SK-N-SH treated with all-trans-retinoic acid at 6 μM for 48 hours (cell line): Measurements from ENCODE around the gene EXD3.
A peak's percentile ranks its signal among the peaks of the same experiment; 100 is the strongest.

Experiments
- ATAC-seq: fragments of 200-7000 bp; cut with Tn5 transposase; 3 replicates; pipeline ENCODE4 v1.9.1; 2020; ENCODE audit warnings: mild to moderate bottlenecking, moderate library complexity
- ARNTL ChIP-seq: fragments of 450-650 bp; formaldehyde crosslinking; IDR thresholded peaks from 2 replicates; pipeline ENCODE4 v1.5.0; 2020; ENCODE audit warnings: low read depth, mild to moderate bottlenecking, moderate library complexity, borderline replicate concordance
- BACH2 ChIP-seq: fragments of 250-450 bp; sonication (Bioruptor Pico); IDR thresholded peaks from 2 replicates; pipeline ENCODE4 v1.9.0; 2021; ENCODE audit warnings: mild to moderate bottlenecking, borderline replicate concordance
- CREB5 ChIP-seq: fragments of 250-450 bp; sonication (Bioruptor Pico); IDR thresholded peaks from 2 replicates; pipeline ENCODE4 v1.5.1; 2020; ENCODE audit warnings: low read depth, mild to moderate bottlenecking, moderate library complexity
- CSDC2 ChIP-seq: fragments of 250-450 bp; sonication (Bioruptor Pico); IDR thresholded peaks from 2 replicates; pipeline ENCODE4 v1.5.0; 2020; ENCODE audit warnings: mild to moderate bottlenecking, moderate library complexity
- ESRRG ChIP-seq: fragments of 250-450 bp; sonication (Bioruptor Pico); IDR thresholded peaks from 2 replicates; pipeline ENCODE4 v1.6.1; 2021; ENCODE audit warnings: mild to moderate bottlenecking
- GLIS3 ChIP-seq: fragments of 250-450 bp; sonication (Bioruptor Pico); IDR thresholded peaks from 2 replicates; pipeline ENCODE4 v1.5.0; 2020; ENCODE audit warnings: mild to moderate bottlenecking, moderate library complexity
- ISL1 ChIP-seq: fragments of 250-450 bp; sonication (Bioruptor Pico); IDR thresholded peaks from 2 replicates; pipeline ENCODE4 v2.1.2; 2022; ENCODE audit warnings: mild to moderate bottlenecking, moderate library complexity
- OSR1 ChIP-seq: fragments of 250-450 bp; sonication (Bioruptor Pico); IDR thresholded peaks from 2 replicates; pipeline ENCODE4 v1.8.0; 2022; ENCODE audit warnings: moderate library complexity, mild to moderate bottlenecking, inconsistent platforms
- PATZ1 ChIP-seq: fragments of 250-450 bp; sonication (Bioruptor Pico); IDR thresholded peaks from 2 replicates; pipeline ENCODE4 v1.8.0; 2020; ENCODE audit warnings: mild to moderate bottlenecking, moderate library complexity, borderline replicate concordance
- PPARA ChIP-seq: fragments of 250-450 bp; sonication (Bioruptor Pico); IDR thresholded peaks from 2 replicates; pipeline ENCODE4 v1.5.0; 2020; ENCODE audit warnings: mild to moderate bottlenecking, borderline replicate concordance
- SNAI2 ChIP-seq: fragments of 250-450 bp; sonication (Bioruptor Pico); IDR thresholded peaks from 2 replicates; pipeline ENCODE4 v1.5.0; 2020; ENCODE audit warnings: mild to moderate bottlenecking, moderate library complexity
- TCF4 ChIP-seq: fragments of 250-450 bp; sonication (Bioruptor Pico); IDR thresholded peaks from 2 replicates; pipeline ENCODE4 v1.8.0; 2021; ENCODE audit warnings: mild to moderate bottlenecking, moderate library complexity, borderline replicate concordance
- TOX ChIP-seq: fragments of 250-450 bp; sonication (Bioruptor Pico); IDR thresholded peaks from 2 replicates; pipeline ENCODE4 v1.8.0; 2021; ENCODE audit warnings: mild to moderate bottlenecking, moderate library complexity, borderline replicate concordance
- TSHZ2 ChIP-seq: fragments of 250-450 bp; sonication (Bioruptor Pico); IDR thresholded peaks from 2 replicates; pipeline ENCODE4 v1.5.0; 2020; ENCODE audit warnings: mild to moderate bottlenecking, moderate library complexity
- ZC3H10 ChIP-seq: fragments of 250-450 bp; sonication (Bioruptor Pico); IDR thresholded peaks from 2 replicates; pipeline ENCODE4 v1.5.1; 2021; ENCODE audit warnings: mild to moderate bottlenecking, moderate library complexity
- ZFP3 ChIP-seq: fragments of 250-450 bp; sonication (Bioruptor Pico); IDR thresholded peaks from 2 replicates; pipeline ENCODE4 v1.5.0; 2020; ENCODE audit warnings: mild to moderate bottlenecking, moderate library complexity
- ZFP30 ChIP-seq: fragments of 450-650 bp; formaldehyde crosslinking; IDR thresholded peaks from 2 replicates; pipeline ENCODE4 v1.5.0; 2022; ENCODE audit warnings: mild to moderate bottlenecking, moderate library complexity
- ZNF565 ChIP-seq: fragments of 450-650 bp; formaldehyde crosslinking; conservative IDR thresholded peaks from 2 replicates; pipeline ENCODE4 v1.5.0; 2020; ENCODE audit warnings: low read depth, mild to moderate bottlenecking, moderate library complexity
- ZNF70 ChIP-seq: fragments of 450-650 bp; formaldehyde crosslinking; IDR thresholded peaks from 2 replicates; pipeline ENCODE4 v1.5.0; 2020; ENCODE audit warnings: mild to moderate bottlenecking, moderate library complexity
- ZNF8 ChIP-seq: fragments of 450-650 bp; formaldehyde crosslinking; IDR thresholded peaks from 2 replicates; pipeline ENCODE4 v1.5.0; 2020; ENCODE audit warnings: mild to moderate bottlenecking, moderate library complexity
- TF ChIP-seq, protein P1 (sequence below): fragments of 250-450 bp; sonication (Bioruptor Pico); IDR thresholded peaks from 2 replicates; pipeline ENCODE4 v1.8.0; 2021; ENCODE audit warnings: low read depth, mild to moderate bottlenecking, moderate library complexity, borderline replicate concordance

Gene EXD3

GRCh38 chr9:137303151-137303892 lies 119.6 kb downstream of the EXD3 start:
- ATAC-seq, result no peak
- TF ChIP-seq ZNF565 (CRISPR knock-in tag) (no peak), TOX (no peak), ESRRG (CRISPR knock-in tag) (no peak), OSR1 (CRISPR knock-in tag) (no peak), ZC3H10 (CRISPR knock-in tag) (no peak), PATZ1 (CRISPR knock-in tag) (no peak), ZNF70 (CRISPR knock-in tag) (no peak), SNAI2 (CRISPR knock-in tag) (no peak), ISL1 (CRISPR knock-in tag) (no peak), CREB5 (CRISPR knock-in tag) (no peak), GLIS3 (CRISPR knock-in tag) (no peak), PPARA (CRISPR knock-in tag) (no peak), ZFP3 (CRISPR knock-in tag) (no peak), BACH2 (CRISPR knock-in tag) (no peak), TCF4 (CRISPR knock-in tag) (no peak), TSHZ2 (CRISPR knock-in tag) (no peak), ARNTL (CRISPR knock-in tag) (no peak)
- TF ChIP-seq, protein P1, sequence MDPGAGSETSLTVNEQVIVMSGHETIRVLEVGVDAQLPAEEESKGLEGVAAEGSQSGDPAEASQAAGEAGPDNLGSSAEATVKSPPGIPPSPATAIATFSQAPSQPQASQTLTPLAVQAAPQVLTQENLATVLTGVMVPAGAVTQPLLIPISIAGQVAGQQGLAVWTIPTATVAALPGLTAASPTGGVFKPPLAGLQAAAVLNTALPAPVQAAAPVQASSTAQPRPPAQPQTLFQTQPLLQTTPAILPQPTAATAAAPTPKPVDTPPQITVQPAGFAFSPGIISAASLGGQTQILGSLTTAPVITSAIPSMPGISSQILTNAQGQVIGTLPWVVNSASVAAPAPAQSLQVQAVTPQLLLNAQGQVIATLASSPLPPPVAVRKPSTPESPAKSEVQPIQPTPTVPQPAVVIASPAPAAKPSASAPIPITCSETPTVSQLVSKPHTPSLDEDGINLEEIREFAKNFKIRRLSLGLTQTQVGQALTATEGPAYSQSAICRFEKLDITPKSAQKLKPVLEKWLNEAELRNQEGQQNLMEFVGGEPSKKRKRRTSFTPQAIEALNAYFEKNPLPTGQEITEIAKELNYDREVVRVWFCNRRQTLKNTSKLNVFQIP, result no peak

DNA sequence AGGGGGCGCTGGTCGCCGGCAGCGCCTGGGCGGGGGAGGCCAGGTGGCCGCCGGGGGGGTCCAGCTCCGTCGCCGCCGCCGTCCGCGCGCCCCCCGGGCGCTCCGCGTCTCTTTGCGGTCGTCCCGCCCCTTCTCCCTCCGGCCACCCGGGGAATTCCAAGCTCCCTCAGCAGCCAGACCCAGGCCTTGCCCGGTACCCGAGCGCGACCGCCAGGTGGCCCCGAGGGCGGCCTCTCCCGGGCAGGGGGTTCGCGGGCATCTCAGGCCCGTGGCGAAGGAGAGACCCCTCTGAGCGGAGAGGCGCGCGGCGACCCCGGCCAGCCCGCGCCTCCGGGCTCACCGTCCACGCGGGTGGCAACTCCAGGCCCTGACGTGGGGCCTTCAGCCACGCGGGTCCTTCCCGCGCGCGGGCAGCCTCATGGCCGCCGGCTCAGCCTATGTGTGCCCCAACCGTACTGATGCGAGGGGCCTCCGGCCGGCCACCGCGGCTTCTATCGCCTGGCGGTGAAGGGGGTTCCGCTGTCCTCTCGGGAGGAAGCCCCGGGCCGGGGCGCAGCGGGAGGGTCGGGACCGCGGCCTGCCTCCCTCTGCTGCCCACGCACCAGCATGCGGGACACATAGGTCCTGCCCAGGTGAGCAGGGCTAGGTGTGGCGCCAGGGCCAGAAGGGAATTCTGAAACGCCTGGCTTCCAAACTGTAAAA lies 120.4 kb downstream of the EXD3 start:
- ATAC-seq, result peak; percentile 62

More for the DNA sequence above, 120.4 kb downstream of the EXD3 start:
- TF ChIP-seq GLIS3 (CRISPR knock-in tag) (no peak), CSDC2 (CRISPR knock-in tag) (no peak), ZNF8 (CRISPR knock-in tag) (no peak), BACH2 (CRISPR knock-in tag) (no peak), ZFP30 (no peak), PATZ1 (CRISPR knock-in tag) (no peak), ESRRG (CRISPR knock-in tag) (no peak), CREB5 (CRISPR knock-in tag) (no peak)
- TF ChIP-seq, protein P1, result no peak
- TF ChIP-seq, all 23 proteins: peak for 0
